Fibroblast of peridontal ligament (primary cell): ENCODE results near the gene TLE3.

Experiments
- DNase-seq: peaks from one replicate; pipeline ENCODE4 v3.0.0-alpha.2; 2010; ENCODE audit errors: extremely low read depth

TLE3 gene

GRCh38 chr15:70083946-70084345, 13.8 kb downstream of the TLE3 start:
- DNase-seq: no peak

- DNase-seq: no peak
Observed at GRCh38 chr15:70083418-70083817, 14.3 kb downstream of the TLE3 start.

- no peak for DNase-seq
Observed at GRCh38 chr15:70082281-70082900, 15.3 kb downstream of the TLE3 start.

GRCh38 chr15:70081612-70082011, 16.1 kb downstream of the TLE3 start:
- DNase-seq: no peak

GRCh38 chr15:70080347-70080746, 17.4 kb downstream of the TLE3 start:
- DNase-seq: no peak

GRCh38 chr15:70079888-70080287, 17.8 kb downstream of the TLE3 start:
- DNase-seq: no peak

- DNase-seq: no peak
Observed at GRCh38 chr15:70078578-70079417, 18.9 kb downstream of the TLE3 start.

GRCh38 chr15:70077188-70078147, 20.2 kb downstream of the TLE3 start:
- DNase-seq: no peak

GRCh38 chr15:70074380-70074779, 23.3 kb downstream of the TLE3 start:
- no peak for DNase-seq

GRCh38 chr15:70072479-70072878, 25.2 kb downstream of the TLE3 start:
- no peak for DNase-seq

GRCh38 chr15:70071799-70072198, 25.9 kb downstream of the TLE3 start:
- no peak for DNase-seq

- DNase-seq: no peak
Observed at GRCh38 chr15:70069716-70070115, 28.0 kb downstream of the TLE3 start.

- DNase-seq: no peak
Observed at GRCh38 chr15:70068783-70069565, 28.7 kb downstream of the TLE3 start.

- no peak for DNase-seq
Observed at GRCh38 chr15:70067681-70068080, 30.0 kb downstream of the TLE3 start.

GRCh38 chr15:70067011-70067410, 30.7 kb downstream of the TLE3 start:
- DNase-seq: no peak

GRCh38 chr15:70066447-70066846, 31.3 kb downstream of the TLE3 start:
- DNase-seq: peak; percentile 68

- no peak for DNase-seq
Observed at GRCh38 chr15:70066004-70066403, 31.7 kb downstream of the TLE3 start.

- no peak for DNase-seq
Observed at GRCh38 chr15:70065006-70065722, 32.6 kb downstream of the TLE3 start.

GRCh38 chr15:70064441-70064840, 33.3 kb downstream of the TLE3 start:
- no peak for DNase-seq

- no peak for DNase-seq
Observed at GRCh38 chr15:70063980-70064379, 33.7 kb downstream of the TLE3 start.
